GM18520 (cell line): ENCODE data around the gene AK2.
"Not testable (repeated sequence)": the region's sequence is repeated elsewhere in the genome, so short reads cannot be mapped to it uniquely, and the experiment has no call there.

ENCODE experiments used
- ATAC-seq: cut with Tn5 transposase; IDR thresholded peaks from one replicate; pipeline ENCODE4 v1.9.1; 2021; ENCODE audit not compliant: unreplicated experiment

Gene AK2

GRCh38 chr1:33055210-33056008 is 18.7 kb upstream of the AK2 start:
- ATAC-seq, result no peak

GRCh38 chr1:33050221-33051076 is 13.8 kb upstream of the AK2 start:
- ATAC-seq, result no peak

GRCh38 chr1:33049371-33049770 is 12.7 kb upstream of the AK2 start:
- ATAC-seq, result no peak

DNA sequence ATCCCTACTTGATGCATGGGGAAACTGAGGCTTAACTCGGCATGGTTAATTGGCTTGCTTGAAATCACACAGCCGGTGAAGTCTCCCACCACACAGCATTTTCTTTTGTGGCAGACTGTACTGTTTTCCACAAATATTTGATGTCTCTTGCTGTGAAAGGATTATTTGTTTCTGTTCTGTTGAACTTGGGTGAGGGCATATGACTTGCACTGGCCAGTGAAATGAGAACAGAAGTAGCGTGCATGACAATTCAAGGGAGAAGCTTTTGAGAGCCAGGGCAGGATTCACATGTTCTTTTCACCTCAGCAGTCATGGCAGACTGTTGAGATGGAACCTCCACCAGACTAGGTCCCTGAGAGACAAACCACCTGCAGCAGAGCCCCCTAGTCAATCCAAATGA is 11.7 kb upstream of the AK2 start:
- no peak for ATAC-seq

DNA sequence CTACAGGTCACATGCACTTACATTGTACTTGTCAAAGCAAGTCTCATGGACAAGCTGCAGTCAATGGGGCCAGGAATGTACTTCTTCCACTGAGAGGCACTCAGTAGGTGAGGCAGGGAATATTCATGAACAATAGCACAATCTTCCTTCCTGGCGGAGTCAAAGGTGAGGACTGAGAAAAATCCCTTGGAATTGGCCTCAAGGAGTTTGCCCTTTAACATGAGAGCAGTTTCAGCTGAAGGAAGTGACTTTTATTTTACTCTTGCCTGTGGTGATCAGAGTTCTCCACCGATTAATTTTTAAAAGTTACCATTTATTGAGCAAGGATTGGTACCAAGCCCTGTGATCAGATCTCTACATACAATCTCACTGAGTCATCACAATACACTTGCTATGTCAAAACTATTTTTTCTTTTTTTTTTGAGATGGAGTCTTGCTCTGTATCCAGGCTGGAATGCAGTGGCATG is 11.2 kb upstream of the AK2 start:
- no peak for ATAC-seq

- no peak for ATAC-seq
These were observed 10.6 kb upstream of the AK2 start for GRCh38 chr1:33047290-33047689.

DNA sequence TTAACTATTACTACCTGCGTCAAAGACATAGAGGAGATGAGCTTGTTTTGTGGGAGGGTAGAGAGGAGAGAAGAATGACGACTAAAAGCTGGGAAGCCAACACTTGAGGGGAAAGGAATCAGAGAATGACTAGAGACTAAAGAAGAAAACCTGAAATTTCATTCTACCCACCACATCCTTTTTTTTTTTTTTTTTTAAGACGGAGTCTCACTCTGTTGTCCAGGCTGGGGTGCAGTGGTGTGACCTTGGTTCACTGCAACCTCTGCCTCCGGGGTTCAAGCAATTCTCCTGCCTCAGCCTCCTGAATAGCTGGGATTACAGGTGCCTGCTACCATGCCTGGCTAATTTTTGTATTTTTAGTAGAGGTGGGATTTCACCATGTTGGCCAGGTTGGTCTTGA is 9.6 kb upstream of the AK2 start:
- not testable (repeated sequence) for ATAC-seq

DNA sequence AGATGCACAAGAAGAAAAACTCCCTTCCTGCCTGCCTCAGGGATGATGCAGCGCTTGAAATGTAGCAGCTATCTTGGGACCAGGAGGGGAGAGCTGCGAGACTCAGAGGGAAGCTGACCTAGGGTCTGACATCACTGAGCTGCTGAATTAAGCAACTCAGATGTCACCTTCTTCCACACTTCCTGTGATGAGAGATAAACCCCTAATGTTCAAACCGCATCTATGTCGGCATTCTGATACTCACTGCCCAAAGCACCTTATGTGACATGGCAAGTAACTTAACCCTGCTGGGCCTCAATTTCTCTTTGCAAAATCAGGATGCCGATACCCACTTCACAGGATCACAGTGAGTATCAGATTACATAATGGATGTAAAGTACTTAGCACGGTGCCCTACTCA is 9.1 kb upstream of the AK2 start:
- ATAC-seq, result no peak

DNA sequence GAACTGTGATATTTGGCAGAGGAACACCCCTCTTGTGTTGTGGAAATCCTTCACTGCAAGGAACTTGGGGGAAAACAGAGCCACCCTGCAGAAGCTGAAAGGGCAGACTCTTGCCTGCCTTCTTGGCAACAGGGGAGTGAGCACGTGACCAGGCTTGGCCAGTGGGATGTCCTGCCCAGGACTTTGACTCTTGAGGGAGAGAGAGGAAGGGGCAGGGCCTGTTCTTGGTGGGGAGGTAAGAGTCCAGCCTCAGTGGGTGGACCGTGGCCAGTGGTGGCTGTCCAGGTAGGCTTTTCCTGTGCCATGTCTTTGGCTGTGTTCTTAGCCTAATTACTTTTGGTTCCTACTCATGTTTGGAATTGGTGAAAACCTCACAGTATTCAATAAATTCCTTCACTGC is 8.6 kb upstream of the AK2 start:
- ATAC-seq, result no peak

DNA sequence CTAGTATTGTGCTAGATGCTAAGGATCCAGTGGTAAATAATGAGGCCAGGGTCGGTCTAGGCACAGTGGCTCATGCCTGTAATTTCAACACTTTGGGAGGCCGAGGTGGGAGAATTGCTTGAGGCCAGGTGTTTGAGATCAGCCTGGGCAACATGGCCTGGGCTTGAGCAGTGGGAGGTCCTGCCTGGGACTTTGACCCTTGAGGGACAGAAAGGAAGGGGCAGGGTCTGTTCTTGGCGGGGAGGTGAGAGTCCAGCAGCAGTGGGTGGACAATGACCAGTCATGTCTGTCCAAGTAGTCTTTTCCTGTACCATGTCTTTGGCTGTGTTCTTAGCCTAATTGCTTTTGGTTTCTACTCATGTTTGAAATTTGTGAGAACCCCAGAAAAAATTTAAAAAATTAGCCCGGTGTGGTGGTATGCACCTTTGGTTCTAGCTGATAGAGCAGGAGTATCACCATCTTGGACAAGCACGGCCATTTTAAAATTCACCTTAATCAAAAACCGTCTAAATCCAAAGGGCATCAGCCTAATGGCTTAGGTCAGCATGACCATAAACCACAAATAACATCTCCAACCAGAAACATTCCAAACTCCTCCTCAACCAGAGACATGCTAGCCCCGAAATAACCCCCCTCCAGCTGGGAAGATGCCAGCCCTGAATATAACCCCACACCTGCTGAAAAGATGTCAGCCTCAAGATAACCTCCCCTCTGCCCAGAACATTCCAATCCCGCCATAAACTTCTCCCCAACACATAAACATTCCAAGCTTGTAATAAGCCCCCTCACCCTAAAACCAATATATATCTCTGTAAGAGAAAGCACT is 6.8 kb upstream of the AK2 start:
- ATAC-seq, result no peak

DNA sequence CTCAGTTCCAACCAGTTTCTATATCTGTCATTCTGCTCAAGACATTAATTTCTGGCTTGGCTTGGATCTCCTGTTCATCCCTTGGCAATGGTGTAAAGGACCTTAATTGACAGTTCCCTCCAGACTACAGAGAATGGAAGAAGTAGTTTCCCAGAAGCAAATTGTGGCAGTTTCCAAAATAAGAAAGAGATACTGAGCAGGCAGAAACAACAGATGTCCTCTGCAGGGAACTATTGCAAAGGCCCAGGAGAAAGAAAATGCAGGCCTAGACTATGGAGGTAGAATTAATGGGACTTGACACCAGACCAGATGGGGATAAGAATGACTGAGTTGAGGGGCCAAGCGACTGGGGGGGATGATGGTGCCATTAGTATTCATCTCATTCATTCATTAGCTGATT is 6.1 kb upstream of the AK2 start:
- ATAC-seq, result no peak

DNA sequence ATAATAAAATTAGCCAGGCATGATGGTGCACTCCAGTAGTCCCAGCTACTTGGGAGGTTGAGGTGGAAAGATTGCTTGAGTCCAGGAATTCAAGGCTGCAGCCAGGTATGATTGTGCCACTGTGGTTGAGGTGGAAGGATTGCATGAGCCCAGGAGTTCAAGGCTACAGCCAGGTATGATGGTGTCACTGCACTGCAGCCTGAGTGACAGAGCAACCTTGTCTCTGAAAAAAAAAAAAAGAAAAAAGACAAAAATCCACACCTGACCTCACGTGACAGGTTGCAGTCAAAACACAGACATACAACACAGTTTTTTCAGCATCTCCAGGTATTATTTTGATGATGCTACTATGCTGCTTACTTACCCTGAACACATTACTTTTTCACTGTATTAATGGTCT is 4.3 kb upstream of the AK2 start:
- ATAC-seq, result no peak

- ATAC-seq, result no peak
These were observed 3.2 kb upstream of the AK2 start for GRCh38 chr1:33039840-33040239.

DNA sequence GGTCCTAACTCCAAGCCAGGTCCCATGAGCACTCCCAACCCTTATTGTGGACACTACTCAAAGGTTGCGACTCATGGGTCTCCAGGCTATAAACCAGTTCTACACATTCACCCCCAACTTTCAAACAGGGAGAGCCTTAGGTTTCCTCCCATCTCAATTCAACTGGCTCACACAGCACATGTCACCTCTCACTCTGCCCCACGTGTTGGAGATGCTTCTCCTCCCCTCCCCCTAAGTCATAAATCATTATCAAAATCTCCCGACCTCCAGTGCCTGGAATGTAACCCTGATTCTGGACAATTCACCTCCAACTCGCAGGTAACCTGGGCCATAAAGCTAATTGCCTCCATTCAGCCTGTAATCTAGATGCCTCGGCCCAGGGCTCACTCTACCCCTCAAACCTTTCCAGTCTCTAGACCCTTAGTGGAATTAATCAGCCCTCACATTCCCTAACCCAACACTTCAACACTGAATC is 595 bp downstream of the AK2 start:
- ATAC-seq, result no peak

- no peak for ATAC-seq
These were observed 4.4 kb downstream of the AK2 start for GRCh38 chr1:33032126-33032869.

GRCh38 chr1:33031506-33031905 is 5.2 kb downstream of the AK2 start:
- no peak for ATAC-seq

- no peak for ATAC-seq
These were observed 6.1 kb downstream of the AK2 start for GRCh38 chr1:33030575-33030974.

GRCh38 chr1:33029921-33030320 is 6.8 kb downstream of the AK2 start:
- ATAC-seq, result no peak

- no peak for ATAC-seq
These were observed 7.5 kb downstream of the AK2 start for GRCh38 chr1:33029209-33029608.

GRCh38 chr1:33025761-33026160 is 10.9 kb downstream of the AK2 start:
- no peak for ATAC-seq

GRCh38 chr1:33025180-33025569 is 11.5 kb downstream of the AK2 start:
- ATAC-seq, result no peak
